NB4 (cell line): ENCODE data around the gene ACTG1.

Experiments
- CTCF ChIP-seq: IDR thresholded peaks from one replicate; pipeline ENCODE4 v1.5.1; 2012; ENCODE audit warnings: low read depth, low read length
- MAX ChIP-seq: IDR thresholded peaks from 2 replicates; pipeline ENCODE4 v1.6.1; 2011; ENCODE audit warnings: low read depth, low read length
- MYC ChIP-seq: IDR thresholded peaks from 2 replicates; pipeline ENCODE4 v1.6.1; 2011; ENCODE audit warnings: low read depth, low read length
- POLR2A ChIP-seq: IDR thresholded peaks from 2 replicates; pipeline ENCODE4 v1.6.1; 2011; ENCODE audit warnings: mild to moderate bottlenecking; ENCODE audit not compliant: insufficient read length; ENCODE audit errors: extremely low read depth

- no peak for TF ChIP-seq POLR2A
- TF ChIP-seq CTCF = no peak
- no peak for TF ChIP-seq MAX
- TF ChIP-seq MYC = no peak
Measured at GRCh38 chr17:81509972-81510784, 2.4 kb downstream of the ACTG1 start.
